Erythroblast (primary cell): ENCODE measurements around the gene ENOX2.

Source experiments
- GATA1 ChIP-seq: IDR thresholded peaks from 2 replicates; pipeline ENCODE4 v1.6.1; 2011; ENCODE audit warnings: low read depth, mild to moderate bottlenecking, control low read depth, low read length, moderate library complexity
- POLR2A ChIP-seq: IDR thresholded peaks from 2 replicates; pipeline ENCODE4 v1.6.1; 2011; ENCODE audit warnings: mild to moderate bottlenecking, low read length

DNA sequence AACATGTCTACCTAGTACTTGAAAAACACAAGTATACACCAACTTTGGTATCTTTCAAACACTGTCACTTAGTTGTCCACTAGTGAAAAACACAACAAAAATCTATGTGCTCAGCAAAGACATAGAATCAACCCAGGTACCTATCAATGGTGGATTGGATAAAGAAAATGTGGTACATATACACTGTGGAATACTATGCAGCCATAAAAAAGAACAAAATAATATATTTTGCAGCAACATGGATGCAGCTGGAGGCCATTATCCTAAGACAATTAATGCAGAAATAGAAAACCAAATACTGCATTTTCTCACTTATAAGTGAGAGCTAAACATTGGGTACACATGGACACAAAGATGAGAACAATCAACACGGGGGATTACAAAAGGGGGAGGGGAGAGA, 148.7 kb downstream of the ENOX2 start:
- no peak for TF ChIP-seq POLR2A
- TF ChIP-seq GATA1, result no peak
